IMR-90 (cell line): ENCODE results near the gene MEIKIN. TPM values are rescaled to one million over a fixed set of nuclear protein-coding genes. Genes with fewer than 3 reads are reported as not detected.

ENCODE experiments used
- ATAC-seq: fragments of 200-7000 bp; cut with Tn5 transposase; 2 replicates; pipeline ENCODE4 v1.9.1; 2020; ENCODE audit warnings: low read depth, mild to moderate bottlenecking, moderate library complexity
- BruUV-seq: library from RNA; stranded (reverse); fragments of 400-500 nt; replicated peaks from 2 replicates; lab custom pipeline; 2021; lab: Mats Ljungman, UMichigan
- CTCF ChIA-PET: fragments of 300-600 bp; formaldehyde crosslinking; extraction: SDS; loops from one replicate; lab custom pipeline; 2021; ENCODE audit warnings: antibody characterized with exemption; lab: Yijun Ruan, JAX
- POLR2A ChIA-PET: fragments of 300-600 bp; sonication (Branson Sonifier 250); formaldehyde crosslinking; loops from one replicate; lab custom pipeline; 2022; ENCODE audit warnings: antibody characterized with exemption; ENCODE audit not compliant: unreplicated experiment; lab: Charles Lee
- DNase-seq: peaks from one replicate; pipeline ENCODE4 v3.0.0; 2013
- H2AFZ ChIP-seq: replicated peaks from 2 replicates; pipeline ENCODE3; 2013; ENCODE audit warnings: low read length, mild to moderate bottlenecking; ENCODE audit not compliant: poor library complexity
- H2AK5ac ChIP-seq: 2 replicates; pipeline ENCODE4 v1.6.1; 2013; ENCODE audit warnings: low read depth, low read length, inconsistent platforms
- H2AK9ac ChIP-seq: replicated peaks from 2 replicates; pipeline ENCODE3; 2013; ENCODE audit warnings: mild to moderate bottlenecking, low read depth, low read length, moderate library complexity; ENCODE audit not compliant: poor library complexity
- H2BK120ac ChIP-seq: 2 replicates; pipeline ENCODE4 v1.6.1; 2013; ENCODE audit warnings: low read depth, low read length, inconsistent platforms
- H2BK15ac ChIP-seq: 3 replicates; pipeline ENCODE4 v1.6.1; 2013; ENCODE audit warnings: low read depth, low read length, inconsistent platforms
- H2BK20ac ChIP-seq: 2 replicates; pipeline ENCODE4 v1.6.1; 2013; ENCODE audit warnings: low read depth, mild to moderate bottlenecking, inconsistent platforms, low read length, moderate library complexity
- H2BK5ac ChIP-seq: 2 replicates; pipeline ENCODE4 v1.6.1; 2013; ENCODE audit warnings: mild to moderate bottlenecking, low read depth, low read length, inconsistent platforms; ENCODE audit not compliant: poor library complexity, severe bottlenecking
- H3K14ac ChIP-seq: replicated peaks from 2 replicates; pipeline ENCODE4 v1.6.1; 2013; ENCODE audit warnings: low read depth, low read length, inconsistent platforms
- H3K18ac ChIP-seq: 2 replicates; pipeline ENCODE4 v1.6.1; 2013; ENCODE audit warnings: low read depth, low read length, control low read depth
- H3K23ac ChIP-seq: 2 replicates; pipeline ENCODE4 v1.6.1; 2013; ENCODE audit warnings: low read depth, low read length, inconsistent platforms
- H3K27ac ChIP-seq: 2 replicates; pipeline ENCODE4 v1.5.1; 2013; ENCODE audit warnings: mild to moderate bottlenecking, control low read depth, low read length; ENCODE audit not compliant: insufficient read depth
- H3K27me3 ChIP-seq: 2 replicates; pipeline ENCODE4 v1.6.1; 2013; ENCODE audit warnings: low read length; ENCODE audit not compliant: control insufficient read depth, insufficient read depth
- H3K36me3 ChIP-seq: 2 replicates; pipeline ENCODE4 v1.6.1; 2013; ENCODE audit warnings: low read length, mixed read lengths; ENCODE audit not compliant: control insufficient read depth, insufficient read depth
- H3K4ac ChIP-seq: 2 replicates; pipeline ENCODE4 v1.6.1; 2013; ENCODE audit warnings: low read depth, low read length, inconsistent platforms
- H3K4me1 ChIP-seq: 2 replicates; pipeline ENCODE4 v1.6.1; 2013; ENCODE audit warnings: low read length, mixed read lengths; ENCODE audit not compliant: control insufficient read depth, insufficient read depth
- H3K4me2 ChIP-seq: 2 replicates; pipeline ENCODE4 v1.6.1; 2013; ENCODE audit warnings: low read depth, mild to moderate bottlenecking, control low read depth, low read length, moderate library complexity
- H3K4me3 ChIP-seq: 2 replicates; pipeline ENCODE4 v1.5.1; 2013; ENCODE audit warnings: low read depth, mild to moderate bottlenecking, control low read depth, low read length, moderate library complexity; ENCODE audit not compliant: insufficient read depth
- H3K56ac ChIP-seq: 2 replicates; pipeline ENCODE4 v1.6.1; 2013; ENCODE audit warnings: low read length, inconsistent platforms; ENCODE audit not compliant: insufficient read depth; ENCODE audit errors: extremely low read depth
- H3K79me1 ChIP-seq, 2 experiments: 2 replicates each; pipeline ENCODE4 v1.6.1; 2013; ENCODE audit warnings: low read length in 2 of 2, inconsistent platforms in 1 of 2, low read depth in 1 of 2
- H3K9ac ChIP-seq: 2 replicates; pipeline ENCODE4 v1.6.1; 2013; ENCODE audit warnings: low read depth, low read length, control low read depth
- H3K9me1 ChIP-seq: 2 replicates; pipeline ENCODE4 v1.6.1; 2013; ENCODE audit warnings: low read length, inconsistent platforms; ENCODE audit not compliant: insufficient read depth
- H3K9me3 ChIP-seq: 2 replicates; pipeline ENCODE4 v1.6.1; 2013; ENCODE audit warnings: low read length; ENCODE audit not compliant: control insufficient read depth, insufficient read depth
- H4K20me1 ChIP-seq: 2 replicates; pipeline ENCODE4 v1.6.1; 2013; ENCODE audit warnings: low read length, inconsistent platforms; ENCODE audit not compliant: insufficient read depth
- H4K5ac ChIP-seq: 2 replicates; pipeline ENCODE4 v1.6.1; 2013; ENCODE audit warnings: mild to moderate bottlenecking, low read depth, low read length, control low read depth
- H4K8ac ChIP-seq, 2 experiments: 2 replicates each; pipeline ENCODE4 v1.6.1; 2013; ENCODE audit warnings: low read depth in 2 of 2, low read length in 2 of 2, control low read depth in 1 of 2, inconsistent platforms in 1 of 2
- H4K91ac ChIP-seq: 2 replicates; pipeline ENCODE4 v1.6.1; 2013; ENCODE audit warnings: low read depth, low read length, inconsistent platforms; ENCODE audit not compliant: insufficient read depth
- BHLHE40 ChIP-seq: fragments of 150-350 bp; IDR thresholded peaks from 2 replicates; pipeline ENCODE4 v1.6.1; 2016; ENCODE audit warnings: mild to moderate bottlenecking, low read depth, low read length
- CEBPB ChIP-seq: IDR thresholded peaks from 2 replicates; pipeline ENCODE4 v1.6.1; 2012; ENCODE audit warnings: low read depth, low read length, improper control_type of control experiment
- CHD1 ChIP-seq: IDR thresholded peaks from 2 replicates; pipeline ENCODE4 v1.6.1; 2012; ENCODE audit warnings: low read depth, low read length, improper control_type of control experiment
- CTCF ChIP-seq: conservative IDR thresholded peaks from 2 replicates; pipeline ENCODE4 v1.5.1; 2012; ENCODE audit warnings: mild to moderate bottlenecking, low read depth, low read length, improper control_type of control experiment
- ELK1 ChIP-seq: fragments of 150-350 bp; IDR thresholded peaks from 2 replicates; pipeline ENCODE4 v1.6.1; 2016; ENCODE audit warnings: low read depth, mild to moderate bottlenecking, low read length, moderate library complexity, borderline replicate concordance
- FOS ChIP-seq: fragments of 150-350 bp; IDR thresholded peaks from 2 replicates; pipeline ENCODE4 v1.6.1; 2016; ENCODE audit warnings: low read depth, low read length
- MAFK ChIP-seq: IDR thresholded peaks from 2 replicates; pipeline ENCODE4 v1.6.1; 2012; ENCODE audit warnings: low read depth, low read length, improper control_type of control experiment
- MAZ ChIP-seq: IDR thresholded peaks from 2 replicates; pipeline ENCODE4 v1.6.1; 2012; ENCODE audit warnings: low read depth, mild to moderate bottlenecking, low read length, improper control_type of control experiment, moderate library complexity, borderline replicate concordance
- MXI1 ChIP-seq: IDR thresholded peaks from 2 replicates; pipeline ENCODE4 v1.6.1; 2012; ENCODE audit warnings: low read depth, mild to moderate bottlenecking, low read length, moderate library complexity, borderline replicate concordance
- NFE2L2 ChIP-seq: fragments of 150-350 bp; IDR thresholded peaks from 2 replicates; pipeline ENCODE4 v1.6.1; 2016; ENCODE audit warnings: low read depth, mild to moderate bottlenecking, low read length
- POLR2A ChIP-seq: IDR thresholded peaks from 2 replicates; pipeline ENCODE4 v1.6.1; 2012; ENCODE audit warnings: mild to moderate bottlenecking, low read depth, low read length
- RAD21 ChIP-seq: IDR thresholded peaks from 2 replicates; pipeline ENCODE4 v1.6.1; 2012; ENCODE audit warnings: low read length, improper control_type of control experiment
- RCOR1 ChIP-seq: IDR thresholded peaks from 2 replicates; pipeline ENCODE4 v1.6.1; 2012; ENCODE audit warnings: mild to moderate bottlenecking, low read length, improper control_type of control experiment; ENCODE audit not compliant: insufficient replicate concordance
- RFX5 ChIP-seq: IDR thresholded peaks from 2 replicates; pipeline ENCODE4 v1.8.0; 2012; ENCODE audit warnings: low read depth, mild to moderate bottlenecking, low read length, moderate library complexity
- SMC3 ChIP-seq: fragments of 150-350 bp; IDR thresholded peaks from 2 replicates; pipeline ENCODE4 v1.6.1; 2016; ENCODE audit warnings: low read depth, mild to moderate bottlenecking, antibody characterized with exemption, low read length, moderate library complexity
- USF2 ChIP-seq: fragments of 150-350 bp; IDR thresholded peaks from 2 replicates; pipeline ENCODE4 v1.6.1; 2017; ENCODE audit warnings: mild to moderate bottlenecking, antibody characterized with exemption, low read length, low read depth
- WGBS, 2 experiments: methylation state at CpG; one replicate each; pipeline versions ENCODE4 v1.1.5 to v1.1.7; 2013; ENCODE audit warnings: missing lambda C conversion rate in 2 of 2; ENCODE audit not compliant: insufficient read length in 1 of 2; ENCODE audit errors: extremely low coverage in 2 of 2; 5-methylcytosine and 5-hydroxymethylcytosine counted together
- dilution Hi-C: fragments of 300-500 bp; cut with HindIII; formaldehyde crosslinking; loops from one replicate; pipeline ENCODE4 v1.14.3; 2018; ENCODE audit warnings: low sequenced_read_pairs; ENCODE audit not compliant: unreplicated experiment
- in situ Hi-C: fragments of 300-500 bp; cut with MboI; formaldehyde crosslinking; loops from 3 replicates; pipeline ENCODE4 v1.14.3; 2019; ENCODE audit warnings: low sequenced_read_pairs, inconsistent platforms, mixed read lengths
- intact Hi-C: fragments of 100-400 bp; cut with micrococcal nuclease; formaldehyde crosslinking; loops from 2 replicates; pipeline ENCODE4 v1.10.0; 2022
- polyA plus RNA-seq, 3 experiments: library from polyadenylated mRNA; depleted of rRNA; stranded (reverse); fragments of >200 nt; gene quantifications; 2 replicates each; pipeline ENCODE4 v1.2.3, GENCODE V29; 2012; ENCODE audit warnings: low replicate concordance in 1 of 3
- total RNA-seq: library from RNA; depleted of rRNA; stranded (reverse); fragments of >200 nt; gene quantifications from 2 replicates; pipeline ENCODE4 v1.2.3, GENCODE V29; 2012

The MEIKIN gene
- total and polyA plus RNA-seq, 2 of the 4 experiments (the other 2 are of a cell fraction), result not detected

GRCh38 chr5:131952301-131952857 lies 6.9 kb upstream of the MEIKIN start:
- intact Hi-C loops (no loop called here), dilution Hi-C loops (no loop called here), in situ Hi-C loops (no loop called here)
- Histone ChIP-seq H2BK5ac (no peak overlapping the region), H2BK20ac (no peak overlapping the region), H2BK120ac (no peak overlapping the region), H2AK5ac (no peak overlapping the region), H3K4me2 (no peak overlapping the region), H3K79me1 (no peaks in the 10 kb centered on the region), H4K20me1 (no peaks in the 10 kb centered on the region), H3K4me3 (no peak overlapping the region), H3K9ac (no peak overlapping the region), H3K36me3 (no peaks in the 10 kb centered on the region), H4K8ac (no peak overlapping the region), H2AFZ (no peak overlapping the region), H3K23ac (no peak overlapping the region), H3K18ac (no peak overlapping the region), H4K5ac (no peak overlapping the region), H3K9me1 (no peaks in the 10 kb centered on the region), H3K27ac (no peak overlapping the region), H3K4ac (no peak overlapping the region), H3K56ac (no peak overlapping the region), H3K9me3 (no peaks in the 10 kb centered on the region), H4K91ac (no peak overlapping the region), H3K14ac (no peak overlapping the region), H3K4me1 (no peaks in the 10 kb centered on the region), H2BK15ac (no peak overlapping the region), H3K27me3 (peaks cover 2% of the 10 kb centered on the region; the same call in 1 of the 2 replicates), H2AK9ac (no peak overlapping the region)
- no peak for ATAC-seq
- ChIA-PET CTCF (interaction anchor here (0.6 kb wide), 1 partner anchor 117 kb away, joined by 4 read pairs; no protein-coding TSS in a partner anchor), POLR2A (no interaction called here)
- TF ChIP-seq SMC3 (no peak), RCOR1 (no peak), FOS (no peak), USF2 (no peak), BHLHE40 (no peak), NFE2L2 (no peak), CTCF (no peak), CEBPB (no peak), ELK1 (no peak), RAD21 (no peak), CHD1 (no peak), RFX5 (no peak), MAZ (no peak), MXI1 (no peak), MAFK (no peak), POLR2A (no peak)
- WGBS, 2 experiments, result no CpG with 5 or more reads among the region's 3 CpGs
- no TSS peak for BruUV-seq
- DNase-seq, result peak; percentile 1
